GM03348 (cell line): ENCODE data around the gene NHERF2.

ENCODE experiments used
- DNase-seq: peaks from one replicate; pipeline ENCODE4 v3.0.0; 2012; ENCODE audit warnings: low spot score

Gene NHERF2

DNA sequence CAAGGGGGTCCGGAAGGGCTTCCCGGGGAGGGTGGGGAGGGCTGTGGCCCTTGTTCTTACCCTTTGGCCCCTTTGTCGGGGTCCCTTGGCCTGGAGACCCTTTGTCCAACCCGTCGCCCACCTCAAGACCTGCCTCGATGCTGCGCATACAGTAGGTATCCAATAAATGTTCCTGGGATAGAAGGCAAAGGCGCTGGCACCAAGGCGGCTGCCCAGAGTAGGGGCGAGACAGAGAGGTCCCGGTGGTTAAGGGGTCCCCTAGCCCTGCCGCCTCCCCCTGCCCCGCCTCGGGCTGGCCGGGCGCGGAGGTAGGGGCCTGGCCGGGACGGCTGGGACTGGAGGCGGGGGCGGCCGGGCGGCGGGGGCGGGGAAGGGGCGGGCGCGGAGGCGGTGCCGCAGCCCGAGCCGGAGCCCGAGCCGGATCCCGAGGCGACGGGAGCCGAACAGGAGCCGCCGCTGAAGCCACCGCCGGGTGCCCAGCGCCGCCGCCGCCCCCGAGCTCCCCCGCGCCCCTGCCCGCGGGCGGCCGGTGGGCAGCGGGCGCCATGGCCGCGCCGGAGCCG is at the start of gene NHERF2:
TSS of gene NHERF2 (plus strand) at position 442 of the 563 bp plus-strand sequence. CDS start at position 546, 104 bp downstream.
- peak; percentile 90 for DNase-seq

DNA sequence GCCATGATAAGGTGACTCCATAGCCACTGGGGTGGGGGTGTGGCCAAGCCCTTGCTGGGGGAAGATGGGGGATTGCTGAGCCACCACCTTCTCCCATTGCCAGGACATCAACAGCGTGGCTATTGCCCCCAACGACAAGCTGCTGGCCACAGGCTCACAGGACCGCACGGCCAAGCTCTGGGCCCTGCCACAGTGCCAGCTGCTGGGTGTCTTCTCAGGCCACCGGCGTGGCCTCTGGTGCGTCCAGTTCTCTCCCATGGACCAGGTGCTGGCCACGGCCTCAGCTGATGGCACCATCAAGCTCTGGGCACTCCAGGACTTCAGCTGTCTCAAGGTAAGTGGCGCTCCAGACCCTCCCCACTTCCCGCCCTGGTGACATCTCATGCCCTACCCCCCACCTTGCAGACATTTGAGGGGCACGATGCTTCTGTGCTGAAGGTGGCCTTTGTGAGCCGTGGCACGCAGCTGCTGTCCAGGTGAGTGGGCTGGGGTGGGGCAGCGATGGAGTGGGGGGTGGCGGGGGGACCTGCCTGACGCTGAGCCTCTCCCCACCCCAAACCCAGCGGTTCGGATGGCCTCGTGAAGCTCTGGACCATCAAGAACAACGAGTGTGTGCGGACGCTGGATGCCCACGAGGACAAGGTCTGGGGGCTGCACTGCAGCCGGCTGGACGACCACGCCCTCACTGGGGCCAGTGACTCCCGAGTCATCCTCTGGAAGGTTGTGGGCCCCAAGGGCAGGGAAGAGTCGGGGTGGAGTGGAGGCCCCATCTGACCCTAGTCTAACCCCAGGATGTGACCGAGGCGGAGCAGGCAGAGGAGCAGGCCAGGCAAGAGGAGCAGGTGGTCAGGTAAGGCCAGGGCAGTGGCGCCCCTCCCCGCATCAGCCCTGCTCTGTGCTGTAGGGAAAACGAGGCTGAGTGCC is 49.5 kb upstream of the NHERF2 start:
- DNase-seq: no peak

DNA sequence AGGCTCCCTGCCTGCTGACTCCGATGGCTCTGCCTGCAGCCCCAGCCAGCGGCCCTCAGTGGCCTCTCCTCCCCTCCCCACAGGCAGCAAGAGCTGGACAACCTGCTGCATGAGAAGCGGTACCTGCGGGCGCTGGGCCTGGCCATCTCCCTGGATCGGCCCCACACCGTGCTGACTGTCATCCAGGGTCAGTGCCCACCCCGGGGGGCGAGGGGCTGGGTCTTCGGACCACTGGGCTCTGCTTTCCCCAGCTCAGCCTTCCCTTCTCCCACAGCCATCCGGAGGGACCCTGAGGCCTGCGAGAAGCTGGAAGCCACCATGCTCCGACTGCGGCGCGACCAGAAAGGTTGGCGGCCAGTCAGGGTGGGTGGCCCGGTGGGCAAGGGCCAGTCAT is 48.8 kb upstream of the NHERF2 start:
- DNase-seq: no peak

GRCh38 chr16:1978476-1979120 is 48.1 kb upstream of the NHERF2 start:
- no peak for DNase-seq

- no peak for DNase-seq
These were observed 47.3 kb upstream of the NHERF2 start for GRCh38 chr16:1979271-1980029.

DNA sequence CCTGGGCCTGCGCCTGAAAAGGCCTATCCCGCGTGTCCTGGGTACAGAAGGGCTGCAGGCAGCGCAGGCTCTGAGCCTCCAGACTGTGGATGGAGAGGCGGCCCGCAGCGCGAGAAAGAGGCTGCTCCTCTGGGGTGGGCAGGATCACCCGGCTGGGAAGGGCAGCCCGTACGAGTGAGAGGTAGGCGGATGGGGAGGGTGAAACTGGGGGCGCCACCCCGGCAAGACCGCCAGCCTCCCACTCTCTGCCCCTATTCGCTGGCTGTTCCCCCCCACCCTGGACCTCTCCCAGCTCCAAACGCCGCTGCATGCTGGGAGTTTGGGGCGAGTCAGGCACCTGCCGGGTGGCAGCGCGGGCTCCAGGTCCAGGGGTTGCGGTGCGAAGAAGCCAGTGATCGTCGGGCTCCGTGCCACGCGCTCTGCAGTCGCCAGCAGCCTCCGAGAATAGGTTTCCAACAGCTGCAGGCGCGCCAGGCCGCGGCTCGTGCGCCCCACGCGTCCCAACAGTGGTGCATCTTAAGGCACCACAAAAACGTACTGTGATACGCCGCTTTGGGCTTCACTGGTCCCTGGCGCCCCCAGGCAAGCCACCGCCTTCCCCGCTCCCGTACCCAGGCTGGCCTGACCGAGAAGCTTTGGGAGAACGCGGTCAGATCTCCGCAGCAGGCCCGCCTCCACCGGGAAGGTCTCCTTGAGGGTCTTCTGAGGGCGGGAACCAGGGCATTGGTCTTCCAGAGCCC is 46.5 kb upstream of the NHERF2 start:
- no peak for DNase-seq

GRCh38 chr16:1980770-1981087 is 46.0 kb upstream of the NHERF2 start:
- DNase-seq: no peak

DNA sequence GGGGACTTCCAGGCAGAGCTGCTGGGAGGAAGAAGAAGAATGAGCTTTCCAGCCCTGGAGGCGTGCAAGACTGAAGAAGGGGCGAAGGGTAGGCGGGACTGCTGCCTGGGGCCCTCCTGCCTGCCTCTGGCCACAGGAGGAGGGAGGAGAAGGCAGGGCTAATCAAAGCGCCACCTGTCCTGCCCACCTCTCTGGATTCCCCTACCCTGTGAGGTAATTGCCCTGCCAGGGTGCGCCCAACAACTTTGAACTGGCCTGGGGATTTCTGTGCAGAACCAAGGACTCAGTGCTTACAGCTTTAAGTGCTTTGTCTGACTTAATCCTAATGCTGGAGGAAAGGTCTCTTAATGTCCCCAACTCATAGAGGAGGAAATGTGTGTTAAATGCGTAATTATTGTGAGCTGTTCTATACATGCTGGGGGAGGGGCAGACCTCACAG is 45.3 kb upstream of the NHERF2 start, which contains the start of gene NOXO1:
TSS of gene NOXO1 (minus strand) at position 72 of the 439 bp plus-strand sequence. CDS start 290 bp downstream, outside the sequence.
- no peak for DNase-seq

GRCh38 chr16:1982013-1982433 is 44.7 kb upstream of the NHERF2 start:
- DNase-seq: no peak

DNA sequence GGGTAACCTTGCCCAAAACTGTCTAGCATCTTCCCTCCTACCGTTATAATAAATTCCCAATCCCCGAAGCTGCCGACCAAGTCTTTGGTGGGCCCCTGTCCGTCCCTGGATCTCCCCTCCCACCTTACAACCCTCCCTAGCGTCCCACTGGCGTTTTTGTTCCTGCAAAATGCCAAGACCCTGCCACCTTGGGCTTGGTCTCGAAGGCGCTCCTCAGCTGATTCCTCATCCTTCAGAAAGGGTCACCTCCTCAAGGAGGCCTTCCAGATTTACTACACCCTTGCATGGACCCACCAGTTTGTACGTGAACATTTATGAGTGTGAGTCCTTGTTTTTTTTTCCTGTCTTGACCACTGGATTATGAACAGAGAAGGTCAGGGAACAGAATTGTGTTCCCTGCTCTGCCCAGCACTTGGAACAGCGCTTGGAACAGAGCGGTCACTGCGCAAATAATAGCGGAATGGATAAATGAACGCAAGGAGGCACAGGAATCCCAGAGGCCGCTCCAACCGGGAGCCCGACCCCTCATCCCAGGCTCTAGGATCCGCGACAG is 43.6 kb upstream of the NHERF2 start:
- DNase-seq: no peak

DNA sequence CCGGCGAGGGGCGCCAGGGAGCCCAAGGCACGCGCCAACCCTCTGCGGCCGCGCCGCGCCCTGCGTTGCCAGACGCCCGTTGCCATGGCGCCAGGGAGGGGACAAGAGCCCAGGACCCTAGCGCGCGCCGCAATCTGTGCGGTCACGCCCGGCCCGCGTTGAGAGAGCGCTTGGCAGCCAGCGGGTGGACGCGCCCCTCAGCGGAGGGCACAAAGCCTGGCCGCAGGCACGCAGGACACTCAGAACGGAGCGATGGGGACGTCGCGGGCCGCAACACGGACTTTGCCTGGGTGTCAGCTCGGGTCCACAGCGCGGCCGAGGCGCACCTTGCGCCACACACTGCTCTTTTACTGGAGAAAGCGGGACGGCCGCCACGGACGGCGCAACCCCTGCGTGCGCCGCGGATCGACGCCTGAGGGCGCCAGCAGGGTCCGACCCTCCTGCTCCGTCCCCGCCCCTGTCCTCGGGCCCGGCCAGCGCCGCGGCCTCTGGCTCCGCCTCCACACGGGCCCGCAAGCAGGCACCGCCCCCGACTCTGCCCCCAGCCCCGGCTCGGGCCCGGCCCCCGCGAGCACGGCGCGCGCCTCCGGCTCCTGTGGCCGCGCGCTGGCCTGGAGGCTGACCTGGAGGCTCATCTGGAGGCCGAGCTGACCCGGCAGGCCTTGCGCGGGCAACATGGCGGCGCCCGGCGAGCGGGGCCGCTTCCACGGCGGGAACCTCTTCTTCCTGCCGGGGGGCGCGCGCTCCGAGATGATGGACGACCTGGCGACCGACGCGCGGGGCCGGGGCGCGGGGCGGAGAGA is 43.0 kb upstream of the NHERF2 start, which contains the start of gene GFER:
TSS of gene GFER (plus strand) at position 650 of the 803 bp plus-strand sequence. CDS start at position 676, 26 bp downstream.
- peak; percentile 99 for DNase-seq

DNA sequence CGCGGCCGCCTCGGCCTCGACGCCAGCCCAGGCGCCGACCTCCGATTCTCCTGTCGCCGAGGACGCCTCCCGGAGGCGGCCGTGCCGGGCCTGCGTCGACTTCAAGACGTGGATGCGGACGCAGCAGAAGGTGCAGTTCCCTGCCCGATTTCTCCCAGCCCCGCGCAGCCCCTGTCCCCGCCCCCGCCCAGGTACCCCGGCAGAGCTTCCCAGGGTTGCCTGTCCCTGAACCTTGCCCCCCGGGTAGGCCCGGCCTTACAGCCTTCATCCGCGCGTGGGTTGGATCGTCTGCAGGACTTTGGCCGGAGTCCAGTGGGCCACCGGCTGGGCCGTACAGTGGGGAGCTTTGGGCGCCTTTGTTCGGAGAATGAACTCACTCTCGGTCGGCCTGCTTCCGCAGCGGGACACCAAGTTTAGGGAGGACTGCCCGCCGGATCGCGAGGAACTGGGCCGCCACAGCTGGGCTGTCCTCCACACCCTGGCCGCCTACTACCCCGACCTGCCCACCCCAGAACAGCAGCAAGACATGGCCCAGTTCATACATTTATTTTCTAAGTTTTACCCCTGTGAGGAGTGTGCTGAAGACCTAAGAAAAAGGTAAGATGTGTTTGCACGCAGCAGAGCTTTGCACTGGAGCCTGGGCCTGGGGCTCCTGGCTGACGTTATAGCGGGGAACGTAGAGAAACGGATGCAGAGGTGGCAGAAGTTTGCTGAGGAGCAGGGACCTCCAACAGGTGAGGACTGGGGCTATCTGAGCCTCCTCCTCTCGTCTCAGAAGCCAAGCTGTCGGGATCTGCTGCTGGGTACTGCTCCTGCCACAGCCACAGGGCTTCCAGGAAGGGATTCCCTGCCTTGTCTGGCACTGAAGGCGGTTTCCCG is 42.1 kb upstream of the NHERF2 start:
- peak; percentile 31 for DNase-seq

GRCh38 chr16:1985466-1986150 is 41.1 kb upstream of the NHERF2 start:
- no peak for DNase-seq

- DNase-seq: no peak
These were observed 39.5 kb upstream of the NHERF2 start for GRCh38 chr16:1987198-1987597.

DNA sequence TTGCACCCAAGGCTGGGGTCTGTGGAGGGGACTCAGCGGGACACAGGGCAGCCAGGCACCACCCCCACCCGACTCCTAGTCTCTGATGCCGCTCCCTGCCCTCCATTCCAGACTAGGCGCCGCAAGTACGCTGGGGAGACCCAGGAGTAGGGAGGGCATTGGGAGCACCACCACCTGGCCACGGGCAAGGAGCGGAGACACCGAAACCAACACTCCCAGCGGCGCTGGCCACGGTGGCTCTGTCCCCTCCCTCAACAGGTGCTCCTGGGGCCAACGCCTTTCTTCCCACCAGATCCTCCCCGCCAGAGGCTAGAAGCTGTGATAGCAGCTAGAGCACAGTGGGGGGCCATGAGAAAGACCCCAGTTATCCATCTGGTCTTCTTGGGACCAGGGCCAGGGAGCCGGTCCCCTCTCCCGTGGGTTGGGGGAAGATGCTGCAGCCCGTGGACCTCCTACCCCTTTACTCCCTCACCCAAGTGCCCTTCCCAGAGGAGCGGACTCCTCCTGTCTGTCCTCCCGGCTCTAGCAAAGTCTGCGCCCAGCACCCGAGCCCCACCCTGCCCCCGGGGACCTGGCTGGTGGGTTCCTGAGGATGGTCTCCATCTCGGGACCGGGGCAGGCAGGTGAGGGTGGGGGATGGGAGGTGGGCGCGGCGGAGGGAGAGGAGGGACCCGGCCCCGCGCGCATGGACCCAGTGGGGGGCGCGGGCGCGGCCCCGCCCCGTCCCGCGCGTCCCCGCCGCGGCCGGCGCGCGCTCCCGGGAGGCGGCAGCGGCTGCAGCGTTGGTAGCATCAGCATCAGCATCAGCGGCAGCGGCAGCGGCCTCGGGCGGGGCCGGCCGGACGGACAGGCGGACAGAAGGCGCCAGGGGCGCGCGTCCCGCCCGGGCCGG is 37.2 kb upstream of the NHERF2 start, which contains the start of gene SYNGR3:
TSS of gene SYNGR3 (plus strand) at position 762 of the 892 bp plus-strand sequence. CDS start 133 bp downstream, outside the sequence.
- DNase-seq: peak; percentile 47

- DNase-seq: no peak
These were observed 36.7 kb upstream of the NHERF2 start for GRCh38 chr16:1990101-1990350.

DNA sequence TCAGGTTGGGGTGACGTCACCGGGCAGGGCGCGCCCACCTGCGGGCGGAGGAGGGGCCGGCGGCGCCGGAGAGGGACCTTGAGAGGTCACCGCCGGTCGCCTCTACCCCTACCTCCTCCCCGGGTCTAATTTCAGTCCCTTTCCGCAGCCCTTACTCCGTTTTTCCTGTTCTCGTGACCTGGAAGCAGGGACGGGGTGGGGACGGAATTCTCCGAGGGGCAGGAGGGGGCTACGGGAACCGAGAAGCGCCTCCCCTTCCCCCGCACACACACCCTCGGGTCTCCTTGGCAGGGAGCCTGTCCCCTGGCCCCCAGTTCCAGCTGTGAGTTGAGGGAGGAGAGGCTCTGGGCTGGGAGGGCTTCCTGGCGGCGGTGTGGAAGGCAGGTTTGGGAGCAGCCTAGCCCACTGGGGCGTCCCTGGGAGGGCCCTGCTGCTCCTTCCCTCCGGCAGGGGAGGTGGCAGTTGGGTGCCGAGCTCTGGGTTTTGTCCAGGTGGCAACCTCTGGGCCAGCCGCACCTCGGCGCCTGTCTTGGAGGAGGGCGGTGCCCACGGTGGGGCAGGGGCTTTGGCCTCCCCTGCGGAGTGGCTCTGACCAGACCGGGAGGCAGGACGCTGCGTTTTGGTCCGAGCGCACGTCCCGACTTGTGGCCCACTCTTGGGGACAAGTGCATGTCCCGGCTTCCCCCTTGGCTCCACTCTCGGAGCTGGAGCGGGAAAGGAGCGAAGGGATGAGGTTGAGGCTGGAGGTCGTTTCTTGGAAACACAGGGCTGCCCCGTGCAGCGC is 36.2 kb upstream of the NHERF2 start:
- no peak for DNase-seq
